Measurements from ENCODE around the gene CYP4F3.

GRCh38 chr19:15640904-15641597 lies 354 bp downstream of the CYP4F3 start:
- TF ChIP-seq CREB5 (CRISPR knock-in tag; IDR thresholded peaks at IDR 0.05; ENCODE audit: low read depth) = no peak
- no peak for TF ChIP-seq PATZ1 (CRISPR knock-in tag; IDR thresholded peaks at IDR 0.05; ENCODE audit: borderline replicate concordance)
- no peak for TF ChIP-seq ARNTL (CRISPR knock-in tag; IDR thresholded peaks at IDR 0.05; ENCODE audit: borderline replicate concordance, low read depth)
- TF ChIP-seq ZNF70 (CRISPR knock-in tag; IDR thresholded peaks at IDR 0.05) = no peak
- TF ChIP-seq RARB (CRISPR knock-in tag; IDR thresholded peaks at IDR 0.05) = no peak
- no peak for TF ChIP-seq ZFP30 (CRISPR knock-in tag; IDR thresholded peaks at IDR 0.05)
- TF ChIP-seq CSRNP3 (CRISPR knock-in tag; IDR thresholded peaks at IDR 0.05) = no peak
- TF ChIP-seq SNAI2 (CRISPR knock-in tag; IDR thresholded peaks at IDR 0.05) = no peak
- TF ChIP-seq GLIS3 (CRISPR knock-in tag; IDR thresholded peaks at IDR 0.05) = no peak
- no peak for TF ChIP-seq TSHZ2 (CRISPR knock-in tag; IDR thresholded peaks at IDR 0.05)
- TF ChIP-seq ZFP3 (CRISPR knock-in tag; IDR thresholded peaks at IDR 0.05) = no peak

All from SK-N-SH treated with all-trans-retinoic acid at 6 μM for 48 hours (cell line).